Activated gamma-delta T cell treated with Interleukin-2 at 50 U/mL for 16 hours (primary cell): ENCODE results near the gene PTPRG.

ENCODE experiments used
- DNase-seq: peaks from one replicate; pipeline ENCODE4 v3.0.0-alpha.2; 2020

Gene PTPRG

DNA sequence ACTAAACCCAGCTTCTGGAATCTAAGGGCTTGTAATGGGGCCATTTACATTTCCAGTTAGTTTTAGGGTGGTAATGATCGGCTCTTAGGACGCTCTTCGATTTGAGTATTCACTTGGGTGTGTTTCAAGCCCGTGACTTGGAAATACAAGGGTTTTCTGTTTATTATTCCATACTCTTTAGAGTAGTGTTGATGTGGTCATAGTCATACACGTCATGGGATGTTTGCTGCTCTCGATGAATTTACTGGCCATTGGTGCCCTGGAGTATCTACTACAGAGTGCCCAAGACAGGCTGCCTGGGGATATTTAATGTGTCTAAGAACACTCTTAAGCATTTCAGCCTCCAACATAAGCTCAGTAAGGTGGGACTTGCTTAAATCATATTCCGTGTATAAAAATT is 64.1 kb downstream of the PTPRG start:
- DNase-seq = no peak

DNA sequence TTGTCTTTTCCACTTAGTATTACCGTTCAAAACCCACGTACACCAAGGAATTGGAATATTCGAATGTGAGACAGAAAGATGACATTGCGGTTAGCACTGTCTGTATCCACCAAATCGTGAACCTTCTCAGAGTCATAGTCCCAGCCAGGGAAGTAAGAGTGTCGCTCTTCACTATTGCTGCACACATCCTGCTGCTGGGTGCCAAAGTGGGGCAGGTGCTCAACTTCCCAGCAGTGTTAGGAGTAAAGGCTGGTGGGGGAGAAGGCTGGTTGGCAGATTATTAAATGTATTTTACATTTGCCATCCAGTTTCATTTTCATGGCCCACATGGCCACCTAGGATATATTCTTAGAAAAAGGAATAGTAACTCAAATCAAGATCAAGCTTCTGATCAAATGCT is 65.1 kb downstream of the PTPRG start:
- DNase-seq = no peak

DNA sequence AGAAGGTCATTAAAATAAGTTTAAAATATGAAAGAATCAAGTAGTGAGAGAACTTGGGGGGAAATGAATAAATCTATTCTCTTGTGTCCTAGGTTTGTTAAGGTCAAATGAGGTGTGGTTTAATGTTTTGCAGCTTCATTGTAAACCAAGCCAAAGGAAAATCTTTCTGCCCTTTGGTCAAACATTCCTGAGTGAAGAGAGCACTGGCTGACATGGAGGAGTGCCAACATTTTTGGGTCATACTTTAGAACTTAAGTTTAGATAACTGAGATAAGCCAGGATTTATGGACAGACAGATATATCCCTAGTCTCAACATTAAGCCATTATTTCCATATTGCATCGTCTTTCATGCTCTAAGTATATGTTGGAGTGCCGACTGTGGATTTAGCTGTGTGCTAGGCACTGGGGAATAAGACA is 66.4 kb downstream of the PTPRG start:
- DNase-seq = no peak

DNA sequence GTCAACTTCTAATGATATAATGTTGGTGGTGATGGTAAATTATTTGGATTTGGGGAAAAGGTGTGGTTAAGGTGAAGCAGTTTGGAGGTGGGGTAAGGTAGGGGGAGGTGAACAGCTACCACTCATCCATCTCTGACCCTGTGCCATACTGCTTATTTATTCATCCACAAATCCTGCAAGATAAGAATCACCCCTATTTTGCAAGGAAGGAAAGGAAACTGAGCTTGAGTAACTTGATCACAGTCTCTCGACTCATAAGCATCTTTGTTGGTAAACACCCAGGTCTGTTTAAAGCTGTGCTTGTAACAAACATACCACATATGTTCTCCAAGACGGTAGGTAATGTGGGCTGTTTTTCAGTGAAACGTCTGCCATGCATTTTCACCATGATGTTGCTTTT is 67.3 kb downstream of the PTPRG start:
- DNase-seq = no peak

DNA sequence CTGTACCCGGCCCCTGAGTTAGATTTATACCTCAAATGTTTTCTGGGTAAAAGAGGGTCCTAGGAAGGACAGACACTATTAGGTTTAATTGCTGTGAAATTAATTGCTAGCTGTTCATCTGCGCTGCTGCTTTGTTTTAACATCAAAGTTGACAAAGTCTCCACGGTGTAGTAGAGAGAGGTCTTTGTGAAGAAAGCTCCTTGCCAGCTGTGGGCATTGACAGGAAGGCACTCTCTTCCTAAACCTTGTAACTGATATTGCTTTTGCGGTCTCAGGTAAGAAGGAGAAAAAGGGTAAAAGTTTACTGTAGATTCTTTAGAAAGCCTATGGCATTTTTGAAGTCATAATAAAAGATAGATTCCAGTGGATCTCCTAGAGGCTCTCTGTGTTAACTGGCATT is 68.1 kb downstream of the PTPRG start:
- no peak for DNase-seq

DNA sequence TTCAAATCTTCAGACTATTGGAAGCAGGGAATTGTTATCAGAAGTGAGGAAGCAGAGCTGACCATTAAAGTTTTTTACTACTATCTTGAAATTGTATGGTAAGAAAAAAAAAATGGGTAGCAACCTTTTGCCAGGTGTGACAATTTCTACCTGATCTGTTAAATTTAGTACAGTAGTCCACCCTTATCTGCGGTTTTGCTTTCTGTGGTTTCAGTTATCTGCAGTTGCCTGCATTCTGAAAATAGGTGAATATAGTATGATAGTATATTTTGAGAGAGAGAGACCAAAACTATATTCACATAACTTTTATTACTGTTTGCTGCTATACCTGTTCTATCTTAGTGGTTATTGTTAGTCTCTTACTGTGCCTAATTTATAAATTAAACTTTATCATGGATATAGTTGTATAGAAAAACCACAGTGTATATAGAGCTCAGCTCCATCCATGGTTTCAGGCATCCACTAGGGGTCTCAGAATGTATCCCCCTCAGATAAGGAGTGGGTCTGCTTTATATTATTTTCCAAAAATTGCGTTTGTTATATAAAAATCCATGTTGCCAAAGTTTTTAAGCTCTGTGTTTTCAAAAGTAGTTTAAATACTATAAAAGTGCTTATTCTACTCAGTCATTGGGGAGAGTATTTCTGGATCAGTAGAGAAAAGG is 69.9 kb downstream of the PTPRG start:
- no peak for DNase-seq

DNA sequence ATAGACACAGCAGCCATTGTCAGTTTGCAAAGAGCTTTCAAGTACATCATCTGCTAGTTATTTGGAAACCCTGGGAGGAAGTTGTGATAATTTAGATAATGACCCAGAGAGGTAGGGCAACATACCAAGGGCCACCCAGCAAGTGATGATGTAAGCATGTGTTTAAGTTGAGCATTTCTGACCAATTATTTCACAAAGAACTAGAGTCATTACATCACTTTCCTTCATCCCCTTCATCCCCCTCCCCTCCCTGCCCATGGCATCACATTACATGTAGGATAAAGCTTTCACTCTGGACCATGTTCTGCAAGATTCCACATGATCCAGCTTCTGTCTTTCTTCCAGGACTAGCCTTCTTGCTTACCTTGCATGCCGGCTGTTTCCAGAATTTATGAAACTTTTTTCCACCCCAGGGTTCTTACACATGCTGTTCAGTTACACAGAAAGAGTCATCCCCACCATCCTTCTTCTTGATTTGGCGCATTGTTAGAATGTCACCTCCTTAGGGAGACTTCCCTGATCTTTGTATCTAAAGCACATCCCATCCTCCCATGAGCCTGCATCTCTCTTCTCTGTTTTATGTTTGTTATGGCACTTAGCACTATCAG is 71.3 kb downstream of the PTPRG start:
- DNase-seq = no peak

DNA sequence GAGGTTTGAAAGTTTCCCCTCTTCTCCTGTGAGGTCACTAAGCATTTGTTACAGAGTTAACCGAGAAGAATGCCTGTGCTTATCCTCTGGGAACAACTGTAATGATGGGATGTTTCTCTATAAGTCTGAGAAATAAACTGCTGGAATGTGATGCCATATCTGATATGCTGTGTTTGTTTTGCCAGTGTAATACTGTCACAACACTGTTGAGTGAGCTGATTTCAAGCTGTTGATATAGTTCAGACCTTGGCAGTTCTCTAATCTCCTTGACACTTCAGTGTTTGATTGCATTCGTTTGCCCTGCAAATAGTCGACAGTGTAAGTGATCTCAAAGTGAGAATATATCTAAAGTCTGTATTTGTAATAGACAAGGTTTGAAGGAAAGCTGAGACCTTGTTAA is 73.3 kb downstream of the PTPRG start:
- DNase-seq = no peak

DNA sequence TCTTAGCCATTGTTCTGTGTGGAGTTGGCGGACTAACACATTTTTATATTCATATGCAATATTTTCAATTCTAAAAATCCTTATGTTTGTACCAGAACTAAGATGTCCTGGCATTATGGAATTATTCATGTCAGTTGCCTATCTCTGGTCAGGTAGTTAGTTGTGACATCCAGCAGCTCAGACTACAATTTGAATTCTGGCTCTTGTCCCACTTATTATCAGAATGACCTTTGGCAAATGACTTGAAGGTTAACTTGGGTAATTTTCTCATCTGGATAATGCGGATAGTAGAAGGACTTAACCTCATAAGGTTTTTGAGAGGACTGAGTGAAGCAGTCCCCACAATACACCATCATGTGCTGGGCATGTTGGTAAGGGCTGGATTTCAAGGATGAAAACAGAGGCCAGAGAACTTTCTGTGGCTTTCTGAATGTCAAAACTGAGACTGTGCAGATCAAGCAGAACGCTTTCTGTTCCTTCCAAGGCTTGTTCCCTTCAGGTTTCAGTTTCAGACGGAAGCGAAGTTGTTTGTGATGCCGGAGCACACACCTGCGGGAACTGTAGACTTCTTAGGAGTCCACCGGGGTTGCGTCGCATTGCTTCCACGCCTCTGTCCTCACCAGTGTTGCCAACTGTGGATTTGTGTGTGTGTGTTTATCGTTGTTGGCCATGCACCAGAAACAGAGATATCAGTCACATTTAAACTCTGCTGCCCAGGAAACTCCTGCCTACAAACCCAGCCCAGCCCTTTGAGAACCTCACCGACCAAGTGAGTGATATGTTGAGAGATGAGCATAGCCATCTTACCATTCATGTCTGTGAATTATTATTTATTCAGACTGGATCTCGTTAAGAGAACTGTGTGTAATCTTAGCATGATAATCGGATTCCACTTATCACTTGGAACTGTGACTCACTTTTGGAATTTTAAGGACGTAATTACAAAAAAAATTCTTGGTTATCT is 76.0 kb downstream of the PTPRG start:
- DNase-seq = no peak

DNA sequence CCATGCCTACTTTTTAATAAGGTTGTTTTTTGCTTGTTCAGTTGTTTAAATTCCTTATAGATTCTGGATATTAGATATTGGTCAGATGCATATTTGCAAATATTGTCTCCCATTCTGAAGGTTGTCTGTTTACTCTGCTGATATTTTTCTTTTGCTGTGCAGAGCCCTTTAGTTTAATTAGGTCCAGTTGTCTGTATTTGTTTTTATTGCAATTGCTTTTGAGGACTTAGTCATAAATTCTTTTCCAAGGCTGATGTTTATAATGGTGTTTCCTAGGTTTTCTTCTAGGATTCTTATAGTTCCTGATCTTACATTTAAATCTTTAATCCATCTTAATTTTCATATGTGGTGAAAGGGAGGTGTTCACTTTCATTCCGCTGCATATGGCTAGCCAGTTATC is 77.4 kb downstream of the PTPRG start:
- no peak for DNase-seq

DNA sequence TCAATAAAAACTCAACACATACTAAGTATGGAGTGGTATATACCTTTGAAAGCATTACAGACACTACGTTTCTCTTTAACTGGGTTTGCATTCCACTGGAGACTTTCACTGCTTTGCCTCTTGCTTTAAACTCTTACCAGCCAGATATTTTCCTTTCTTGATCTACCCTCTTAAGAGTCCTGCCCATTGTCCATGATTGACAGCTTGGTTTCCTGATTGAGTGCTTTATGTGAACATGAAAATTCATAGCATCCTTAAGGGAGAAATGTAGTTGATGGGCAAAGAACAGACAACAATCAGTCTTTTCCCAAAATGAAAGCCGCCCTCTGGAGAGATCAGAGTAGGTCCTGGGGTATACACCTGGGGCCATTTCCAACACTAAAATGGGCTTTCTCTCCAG is 78.6 kb downstream of the PTPRG start:
- no peak for DNase-seq

DNA sequence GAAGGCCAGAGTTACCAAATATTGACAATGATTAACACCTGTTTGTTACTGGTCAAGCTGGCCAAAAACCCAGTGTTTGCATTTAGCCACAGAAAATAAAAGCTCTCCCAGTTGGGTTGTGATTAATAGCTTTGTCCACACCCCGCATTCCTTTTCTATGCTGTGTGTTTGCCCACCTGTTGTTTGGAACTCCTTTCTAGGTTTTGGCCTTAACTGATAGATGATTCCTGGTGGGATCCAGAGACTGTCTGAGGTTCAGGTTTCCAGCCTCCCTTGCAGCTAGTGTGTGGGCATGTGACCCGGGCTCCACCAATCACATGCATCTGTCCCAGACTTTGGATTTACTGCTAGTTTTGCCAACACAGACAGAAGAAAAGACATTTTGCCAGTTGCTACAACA is 83.8 kb downstream of the PTPRG start:
- no peak for DNase-seq

DNA sequence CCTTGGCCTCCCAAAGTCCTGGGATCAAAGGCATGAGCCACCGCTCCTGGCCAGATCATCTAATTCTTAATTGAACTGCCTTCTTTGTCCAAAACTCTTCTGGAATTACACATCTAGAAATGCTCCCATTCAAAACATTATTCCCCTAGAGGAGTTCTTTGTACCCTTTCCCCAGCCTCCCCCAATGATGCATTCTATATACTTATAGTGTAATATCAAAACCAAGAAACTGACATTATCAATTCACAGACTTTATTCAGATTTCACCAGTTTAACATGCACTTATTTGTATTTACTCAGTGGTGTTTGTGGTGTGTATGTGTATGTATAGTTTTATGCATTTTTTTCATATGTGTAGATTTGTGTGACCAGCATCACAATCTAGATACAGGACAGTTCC is 85.0 kb downstream of the PTPRG start:
- DNase-seq = no peak

DNA sequence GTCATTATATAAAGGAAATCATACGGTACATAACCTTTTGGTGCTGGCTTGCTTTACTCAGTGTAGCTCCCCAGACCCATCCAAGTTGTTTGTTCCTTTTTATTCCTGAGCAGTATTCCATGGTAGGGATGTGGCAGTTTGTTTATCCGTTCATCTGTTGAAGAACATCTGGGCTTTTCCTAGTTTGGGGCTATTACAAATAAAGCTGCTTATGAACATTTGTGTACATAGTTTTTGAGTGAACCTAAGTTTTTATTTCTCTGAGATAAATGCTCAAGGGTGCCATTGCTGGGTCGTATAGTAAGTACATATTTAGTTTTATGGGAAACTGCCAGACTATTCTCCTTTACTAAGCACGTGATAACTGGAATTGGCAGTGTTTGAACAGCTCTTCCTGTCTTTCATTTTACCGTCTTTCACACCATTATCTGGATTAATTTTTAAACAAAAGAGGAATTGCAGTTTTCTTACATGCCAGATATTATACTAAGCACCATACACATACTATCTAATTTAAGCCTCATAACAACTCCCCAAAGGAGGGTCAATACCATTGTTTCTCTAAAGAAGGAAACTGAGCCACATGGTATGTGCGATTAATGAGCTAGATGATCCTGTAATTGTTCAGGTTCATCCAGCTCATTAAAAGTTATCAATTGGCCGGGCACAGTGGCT is 85.6 kb downstream of the PTPRG start:
- DNase-seq = no peak

DNA sequence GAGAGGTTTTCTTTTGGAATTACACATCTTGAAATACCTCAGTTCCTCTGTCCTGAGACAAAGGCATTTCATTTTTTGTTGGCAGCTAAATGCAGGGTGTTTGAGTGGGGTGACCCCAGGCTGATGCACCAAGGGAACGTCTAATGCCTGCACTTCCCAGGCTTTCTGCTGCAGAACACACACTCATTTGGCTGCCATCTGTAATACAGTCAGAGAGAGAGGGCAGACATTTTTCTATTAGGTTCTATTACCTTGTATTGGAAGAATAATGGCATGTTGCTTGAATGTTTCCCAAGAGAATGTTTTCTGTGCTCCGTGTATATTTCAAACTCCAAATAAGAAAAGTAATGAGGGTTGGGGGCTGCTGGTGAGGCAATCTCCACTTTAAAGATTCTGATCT is 87.1 kb downstream of the PTPRG start:
- DNase-seq = no peak

DNA sequence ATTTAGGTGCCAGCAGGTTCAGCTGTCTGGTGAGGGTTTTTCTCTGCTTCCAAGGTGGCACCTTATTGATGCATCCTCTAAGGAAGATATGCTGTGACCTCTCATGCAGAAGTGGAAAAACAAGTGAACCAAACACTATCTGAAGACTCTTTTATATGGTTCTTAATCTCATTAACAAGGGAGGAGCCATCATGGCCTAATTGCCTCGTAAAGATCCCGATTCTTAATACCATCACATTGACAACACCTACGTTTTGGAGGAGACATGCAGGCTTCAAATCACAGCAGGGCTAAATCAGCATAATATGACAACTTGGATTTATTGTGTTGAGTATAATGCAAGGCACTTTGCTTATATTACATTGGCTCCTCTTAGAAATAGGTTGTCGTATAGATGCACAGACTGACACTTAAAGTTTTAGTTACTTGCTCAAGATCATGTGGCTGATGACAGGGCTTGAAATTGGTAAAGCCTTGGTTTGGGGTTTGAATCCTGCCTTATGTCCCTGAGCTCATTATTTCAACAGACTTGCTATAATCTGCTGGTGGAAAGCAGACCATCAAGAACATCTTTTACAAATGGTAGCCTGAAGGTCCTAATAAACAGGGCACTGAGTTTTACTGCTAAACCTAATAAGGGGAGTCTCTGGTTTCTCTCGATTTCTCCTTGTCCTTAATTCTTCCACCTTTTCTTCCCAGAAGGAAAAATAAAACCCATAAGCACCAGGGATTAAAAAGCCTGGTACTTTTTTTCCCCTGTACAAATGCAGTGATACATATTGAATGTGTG is 88.2 kb downstream of the PTPRG start:
- DNase-seq = no peak

DNA sequence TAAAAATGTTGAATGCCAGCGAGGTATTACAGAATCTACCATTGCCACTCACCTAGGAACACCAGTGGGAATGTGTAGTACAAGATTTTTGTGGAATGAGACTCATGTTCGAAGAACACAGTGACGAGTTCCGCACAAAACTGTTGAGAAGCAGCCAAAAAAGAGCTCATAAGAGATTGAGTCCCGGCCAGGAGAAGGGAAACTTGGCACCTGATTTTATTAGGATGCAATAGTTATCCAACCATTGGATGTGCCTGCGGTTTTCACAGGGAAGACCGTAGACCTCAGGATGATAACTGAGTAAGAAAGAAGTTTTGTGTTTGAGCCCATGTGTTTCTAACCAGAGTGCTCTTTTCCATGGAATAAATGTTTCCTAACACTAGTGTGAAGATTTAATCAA is 88.9 kb downstream of the PTPRG start:
- no peak for DNase-seq

DNA sequence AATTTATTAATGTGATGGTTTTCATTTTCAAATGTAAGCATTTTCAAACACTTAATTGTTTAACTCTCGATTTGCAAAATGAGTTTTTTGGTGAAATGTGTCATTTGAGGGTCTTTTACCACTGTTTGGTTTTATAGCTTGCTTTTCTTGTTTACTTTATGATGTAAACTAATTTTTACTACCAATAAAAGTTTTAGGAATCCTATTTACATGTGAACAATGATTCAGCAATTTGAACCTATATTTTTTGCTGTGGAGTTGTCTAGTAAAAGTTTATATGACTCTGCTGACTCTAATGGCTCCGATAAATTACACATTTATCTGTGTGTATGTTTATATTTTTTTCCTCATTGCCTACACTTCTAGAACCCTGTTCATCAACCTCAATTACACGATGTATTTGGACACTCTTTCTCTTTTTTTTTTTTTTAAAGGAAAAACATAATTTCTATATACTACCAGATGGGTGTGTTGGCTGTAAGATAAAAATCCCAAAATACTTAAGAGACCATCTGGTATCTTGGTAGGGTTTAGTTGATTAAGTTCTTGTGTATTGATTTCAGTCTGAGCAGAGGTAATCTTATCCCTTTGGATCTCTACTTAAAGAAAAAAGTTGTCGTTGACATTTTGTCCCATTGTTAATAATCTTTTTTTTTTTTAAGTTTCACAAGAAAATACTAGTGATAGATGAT is 89.5 kb downstream of the PTPRG start:
- no peak for DNase-seq

DNA sequence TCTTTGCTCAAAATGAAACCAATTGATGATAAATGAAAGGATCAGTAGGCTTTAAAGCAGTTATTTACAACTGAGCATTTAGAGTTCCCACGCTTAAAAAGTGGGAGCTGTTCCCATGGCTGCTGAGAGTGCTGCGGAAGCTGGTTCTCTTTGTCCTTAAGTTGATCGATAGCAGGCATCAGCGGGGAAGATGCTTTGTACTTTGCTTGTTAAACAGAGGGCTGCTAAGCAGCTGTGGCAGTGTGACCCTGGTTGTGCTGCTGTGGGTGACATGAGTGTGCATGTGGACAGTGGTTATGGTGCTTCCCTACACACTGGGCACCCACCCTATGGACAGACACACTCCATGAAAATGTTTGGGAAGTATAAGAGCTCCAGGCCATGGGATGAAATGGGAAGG is 96.3 kb downstream of the PTPRG start:
- no peak for DNase-seq

DNA sequence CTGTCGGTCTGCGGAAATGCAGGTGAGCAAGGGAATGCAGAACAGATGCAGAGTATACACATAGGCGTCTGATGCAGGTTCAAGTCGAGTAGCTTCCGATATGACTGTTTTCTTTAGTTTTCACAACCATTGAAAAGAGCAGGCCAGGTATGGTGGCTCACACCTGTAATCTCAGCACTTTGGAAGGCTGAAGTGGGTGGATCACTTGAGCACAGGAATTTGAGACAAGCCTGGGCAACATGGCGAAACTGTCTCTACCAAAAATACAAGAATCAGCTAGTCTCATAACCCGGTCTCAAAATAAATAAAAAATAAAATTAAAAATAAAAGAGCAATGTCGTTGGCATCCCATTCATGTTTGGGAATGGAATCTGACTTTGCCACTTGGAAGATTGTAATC is 101.5 kb downstream of the PTPRG start:
- no peak for DNase-seq

DNA sequence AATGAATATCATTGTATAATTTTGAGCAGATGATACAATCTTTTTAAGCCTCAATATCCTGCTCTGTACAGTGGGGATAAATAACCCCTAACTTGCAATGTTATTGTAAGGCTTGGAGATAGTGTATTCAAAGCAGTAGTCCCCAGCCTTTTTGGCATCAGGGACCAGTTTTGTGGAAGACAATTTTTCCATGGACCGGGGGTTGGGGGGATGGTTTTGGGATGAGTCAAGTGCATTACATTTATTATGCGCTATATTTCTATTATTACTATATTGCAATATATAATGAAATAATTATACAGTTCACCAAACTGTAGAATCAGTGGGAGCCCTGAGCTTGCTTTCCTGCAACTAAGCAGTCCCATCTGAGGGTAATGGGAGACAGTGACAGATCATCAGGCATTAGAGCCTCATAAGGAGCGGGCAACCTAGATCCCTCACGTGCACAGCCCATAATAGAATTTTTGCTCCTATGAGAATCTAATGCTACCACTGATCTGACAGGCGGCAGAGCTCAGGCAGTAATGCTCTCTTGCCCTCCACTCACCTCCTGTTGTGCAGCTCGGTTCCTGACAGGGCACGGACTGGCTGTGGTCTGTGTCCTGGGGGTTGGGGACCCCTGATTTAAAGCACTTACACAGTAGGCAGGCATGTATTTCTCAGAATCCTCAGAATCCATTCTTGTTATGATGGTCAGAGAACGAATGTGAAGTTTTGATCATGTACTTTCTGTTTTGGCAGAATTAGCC is 102.2 kb downstream of the PTPRG start:
- DNase-seq = no peak
